Activated naive CD4-positive, alpha-beta T cell treated with anti-CD3 and anti-CD28 coated beads, Interleukin-2, amount 50 U/mL, for 24 hours (primary cell): ENCODE data around the gene SLC6A7.
"Not testable (repeated sequence)": the region's sequence is repeated elsewhere in the genome, so short reads cannot be mapped to it uniquely, and the experiment has no call there.

Source experiments
- H3K27ac Mint-ChIP-seq: one replicate; pipeline ENCODE4 v1.8.0; 2021; ENCODE audit warnings: mild to moderate bottlenecking, mixed read lengths
- H3K27me3 Mint-ChIP-seq: one replicate; pipeline ENCODE4 v1.8.0; 2021; ENCODE audit warnings: mixed read lengths
- H3K36me3 Mint-ChIP-seq: one replicate; pipeline ENCODE4 v1.8.0; 2021; ENCODE audit warnings: mixed read lengths
- H3K4me1 Mint-ChIP-seq: one replicate; pipeline ENCODE4 v1.8.0; 2021; ENCODE audit warnings: mixed read lengths
- H3K4me3 Mint-ChIP-seq: one replicate; pipeline ENCODE4 v1.8.0; 2021; ENCODE audit warnings: mild to moderate bottlenecking, mixed read lengths
- H3K9me3 Mint-ChIP-seq: one replicate; pipeline ENCODE4 v1.8.0; 2021; ENCODE audit warnings: mixed read lengths

Gene SLC6A7

GRCh38 chr5:150245111-150245789 is 55.4 kb downstream of the SLC6A7 start:
- H3K27me3 Mint-ChIP-seq = no peaks in the 10 kb centered on the region
- H3K4me3 Mint-ChIP-seq = no peak overlapping the region
- no peaks in the 10 kb centered on the region for H3K36me3 Mint-ChIP-seq
- no peak overlapping the region for H3K27ac Mint-ChIP-seq
- no peaks in the 10 kb centered on the region for H3K4me1 Mint-ChIP-seq
- H3K9me3 Mint-ChIP-seq = no peaks in the 10 kb centered on the region

DNA sequence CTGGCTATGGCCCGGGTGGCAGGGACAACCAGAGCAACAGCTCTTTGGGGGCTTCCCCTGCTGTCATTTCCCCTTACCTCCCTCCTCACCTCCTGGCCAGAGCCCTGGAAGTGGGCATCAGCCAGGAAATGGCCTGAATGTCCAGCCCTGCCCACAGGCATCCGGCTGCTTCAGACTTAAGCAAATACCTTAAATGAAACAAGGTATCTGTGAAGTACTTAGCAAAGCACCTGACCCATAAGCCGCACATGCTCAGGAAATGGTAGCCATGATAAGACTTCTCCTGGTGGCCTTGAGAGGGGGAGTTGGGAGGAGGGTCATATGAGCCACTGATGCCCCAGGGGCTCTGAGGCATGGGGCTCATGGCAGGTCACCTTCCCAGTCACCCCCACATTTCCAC is 55.9 kb downstream of the SLC6A7 start:
- Mint-ChIP-seq H3K27ac (no peak overlapping the region), H3K9me3 (no peaks in the 10 kb centered on the region), H3K36me3 (no peaks in the 10 kb centered on the region), H3K27me3 (no peaks in the 10 kb centered on the region), H3K4me1 (no peaks in the 10 kb centered on the region), H3K4me3 (no peak overlapping the region)

- Mint-ChIP-seq H3K9me3 (no peaks in the 10 kb centered on the region), H3K27ac (no peak overlapping the region), H3K4me3 (no peak overlapping the region), H3K36me3 (no peaks in the 10 kb centered on the region), H3K4me1 (no peaks in the 10 kb centered on the region), H3K27me3 (no peaks in the 10 kb centered on the region)
These were observed 56.6 kb downstream of the SLC6A7 start for GRCh38 chr5:150246429-150246828.

DNA sequence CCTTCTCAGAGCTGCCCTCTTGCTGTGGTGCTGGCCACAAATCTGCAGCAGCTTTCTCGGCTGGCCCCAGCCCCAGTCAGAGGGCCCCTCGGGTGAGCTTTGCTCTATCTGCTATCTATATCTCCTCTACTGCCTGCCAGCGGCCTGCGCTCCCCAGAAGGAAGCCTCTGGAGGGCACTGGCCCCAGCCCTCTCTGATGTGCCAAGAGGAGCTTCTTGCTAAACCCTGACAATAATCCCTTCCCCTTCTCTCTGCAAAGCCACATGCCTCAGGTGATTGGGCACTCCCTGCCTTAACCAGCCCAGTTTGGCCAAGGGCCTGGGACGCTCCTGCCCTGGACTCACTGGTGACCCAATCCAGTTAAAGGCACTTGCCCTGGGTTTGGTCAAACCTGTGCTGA is 57.0 kb downstream of the SLC6A7 start:
- no peaks in the 10 kb centered on the region for H3K27me3 Mint-ChIP-seq
- no peaks in the 10 kb centered on the region for H3K36me3 Mint-ChIP-seq
- H3K4me1 Mint-ChIP-seq = no peaks in the 10 kb centered on the region
- no peak overlapping the region for H3K4me3 Mint-ChIP-seq
- no peak overlapping the region for H3K27ac Mint-ChIP-seq
- no peaks in the 10 kb centered on the region for H3K9me3 Mint-ChIP-seq

GRCh38 chr5:150247726-150248125 is 57.9 kb downstream of the SLC6A7 start:
- Mint-ChIP-seq H3K27ac (no peak overlapping the region), H3K4me1 (no peaks in the 10 kb centered on the region), H3K36me3 (no peaks in the 10 kb centered on the region), H3K27me3 (no peaks in the 10 kb centered on the region), H3K4me3 (no peak overlapping the region), H3K9me3 (no peaks in the 10 kb centered on the region)

- H3K27me3 Mint-ChIP-seq, H3K9me3 Mint-ChIP-seq, H3K4me3 Mint-ChIP-seq, H3K4me1 Mint-ChIP-seq, H3K27ac Mint-ChIP-seq, H3K36me3 Mint-ChIP-seq: not testable (repeated sequence)
These were observed 58.6 kb downstream of the SLC6A7 start for GRCh38 chr5:150248493-150248892.

GRCh38 chr5:150248946-150249345 is 59.1 kb downstream of the SLC6A7 start:
- Mint-ChIP-seq H3K36me3 (no peaks in the 10 kb centered on the region), H3K27ac (no peak overlapping the region), H3K9me3 (no peaks in the 10 kb centered on the region), H3K4me3 (no peak overlapping the region), H3K27me3 (no peaks in the 10 kb centered on the region), H3K4me1 (no peaks in the 10 kb centered on the region)

DNA sequence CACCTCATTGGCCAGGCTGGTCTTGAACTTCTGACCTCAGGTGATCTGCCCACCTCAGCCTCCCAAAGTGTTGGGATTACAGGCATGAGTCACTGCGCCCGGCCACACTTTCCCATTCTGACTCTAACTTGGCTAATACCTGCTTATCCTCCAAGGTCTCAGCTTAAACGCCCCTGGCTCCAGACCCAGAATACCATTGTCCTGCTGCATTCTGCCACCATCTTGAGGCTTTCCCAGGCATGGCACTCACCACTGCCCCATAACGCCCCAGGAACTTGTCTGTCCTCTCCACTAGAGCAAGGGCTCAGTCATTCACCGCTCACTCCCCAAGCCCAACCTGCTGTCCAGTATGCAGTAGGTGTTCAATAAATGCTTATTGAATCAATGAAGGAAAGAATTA is 59.9 kb downstream of the SLC6A7 start:
- Mint-ChIP-seq H3K4me3 (no peak overlapping the region), H3K27me3 (no peaks in the 10 kb centered on the region), H3K4me1 (no peaks in the 10 kb centered on the region), H3K9me3 (no peaks in the 10 kb centered on the region), H3K27ac (no peak overlapping the region), H3K36me3 (no peaks in the 10 kb centered on the region)

DNA sequence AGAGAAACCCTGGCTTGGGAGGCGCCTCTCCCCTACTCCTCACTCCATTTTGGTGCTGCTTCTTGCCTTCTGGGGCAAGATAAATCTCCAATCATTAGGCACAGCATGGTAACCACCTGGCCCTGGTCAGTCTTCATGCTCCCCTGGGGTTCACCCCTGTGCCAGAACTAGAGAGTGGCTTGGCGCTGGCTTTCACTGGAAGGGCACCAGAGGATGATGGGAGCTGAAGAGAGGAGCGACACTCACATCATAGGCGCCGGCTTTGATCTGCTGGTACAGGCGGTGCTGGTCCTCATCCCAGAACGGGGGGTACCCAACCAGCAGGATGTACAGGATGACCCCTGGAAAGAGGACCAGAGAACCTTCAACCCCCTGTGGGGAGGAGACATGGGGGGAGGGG is 61.6 kb downstream of the SLC6A7 start:
- no peaks in the 10 kb centered on the region for H3K36me3 Mint-ChIP-seq
- no peak overlapping the region for H3K4me3 Mint-ChIP-seq
- no peaks in the 10 kb centered on the region for H3K9me3 Mint-ChIP-seq
- no peak overlapping the region for H3K27ac Mint-ChIP-seq
- H3K27me3 Mint-ChIP-seq = no peaks in the 10 kb centered on the region
- no peaks in the 10 kb centered on the region for H3K4me1 Mint-ChIP-seq

GRCh38 chr5:150252489-150252888 is 62.6 kb downstream of the SLC6A7 start:
- no peaks in the 10 kb centered on the region for H3K27me3 Mint-ChIP-seq
- no peaks in the 10 kb centered on the region for H3K4me1 Mint-ChIP-seq
- no peaks in the 10 kb centered on the region for H3K36me3 Mint-ChIP-seq
- H3K4me3 Mint-ChIP-seq = no peak overlapping the region
- H3K27ac Mint-ChIP-seq = no peak overlapping the region
- H3K9me3 Mint-ChIP-seq = no peaks in the 10 kb centered on the region

GRCh38 chr5:150253416-150254208 is 63.8 kb downstream of the SLC6A7 start:
- no peak overlapping the region for H3K27ac Mint-ChIP-seq
- no peaks in the 10 kb centered on the region for H3K4me1 Mint-ChIP-seq
- no peaks in the 10 kb centered on the region for H3K27me3 Mint-ChIP-seq
- H3K4me3 Mint-ChIP-seq = no peak overlapping the region
- no peaks in the 10 kb centered on the region for H3K36me3 Mint-ChIP-seq
- no peaks in the 10 kb centered on the region for H3K9me3 Mint-ChIP-seq

DNA sequence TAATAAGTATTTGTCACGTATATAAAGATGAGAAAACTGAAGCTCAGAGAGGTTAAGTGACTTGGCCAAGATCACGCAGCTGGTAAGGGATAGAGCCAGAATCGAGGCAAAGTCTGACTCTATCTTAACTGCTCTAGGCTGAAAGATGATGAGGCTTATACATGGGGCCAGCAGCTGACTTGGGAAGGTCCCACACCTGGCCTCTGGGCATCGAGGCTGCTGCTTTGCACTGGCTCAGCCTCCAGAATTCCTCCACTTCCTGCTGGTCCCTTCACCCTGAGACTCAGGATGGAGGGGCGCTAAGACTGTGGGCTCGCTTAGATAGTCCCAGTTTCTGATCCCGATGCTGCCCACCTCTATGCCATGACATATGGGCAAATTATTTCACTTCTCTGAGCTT is 64.5 kb downstream of the SLC6A7 start:
- no peaks in the 10 kb centered on the region for H3K4me1 Mint-ChIP-seq
- H3K4me3 Mint-ChIP-seq = no peak overlapping the region
- no peaks in the 10 kb centered on the region for H3K36me3 Mint-ChIP-seq
- H3K27me3 Mint-ChIP-seq = no peaks in the 10 kb centered on the region
- H3K9me3 Mint-ChIP-seq = no peaks in the 10 kb centered on the region
- H3K27ac Mint-ChIP-seq = no peak overlapping the region

GRCh38 chr5:150254774-150255173 is 64.9 kb downstream of the SLC6A7 start:
- no peaks in the 10 kb centered on the region for H3K9me3 Mint-ChIP-seq
- H3K4me3 Mint-ChIP-seq = no peak overlapping the region
- no peak overlapping the region for H3K27ac Mint-ChIP-seq
- H3K27me3 Mint-ChIP-seq = no peaks in the 10 kb centered on the region
- H3K4me1 Mint-ChIP-seq = no peaks in the 10 kb centered on the region
- H3K36me3 Mint-ChIP-seq = no peaks in the 10 kb centered on the region

- no peaks in the 10 kb centered on the region for H3K27me3 Mint-ChIP-seq
- no peaks in the 10 kb centered on the region for H3K4me1 Mint-ChIP-seq
- no peaks in the 10 kb centered on the region for H3K36me3 Mint-ChIP-seq
- H3K27ac Mint-ChIP-seq = no peak overlapping the region
- H3K9me3 Mint-ChIP-seq = no peaks in the 10 kb centered on the region
- no peak overlapping the region for H3K4me3 Mint-ChIP-seq
These were observed 66.0 kb downstream of the SLC6A7 start for GRCh38 chr5:150255659-150256409.

- Mint-ChIP-seq H3K9me3 (no peaks in the 10 kb centered on the region), H3K4me3 (no peak overlapping the region), H3K4me1 (no peaks in the 10 kb centered on the region), H3K27me3 (no peaks in the 10 kb centered on the region), H3K27ac (no peak overlapping the region), H3K36me3 (no peaks in the 10 kb centered on the region)
These were observed 66.7 kb downstream of the SLC6A7 start for GRCh38 chr5:150256410-150257064.

- Mint-ChIP-seq H3K4me3 (no peak overlapping the region), H3K36me3 (no peaks in the 10 kb centered on the region), H3K27me3 (no peaks in the 10 kb centered on the region), H3K4me1 (no peaks in the 10 kb centered on the region), H3K27ac (no peak overlapping the region), H3K9me3 (no peaks in the 10 kb centered on the region)
These were observed 67.6 kb downstream of the SLC6A7 start for GRCh38 chr5:150257424-150257823.
